Smooth muscle cell of the brain vasculature (primary cell): Measurements from ENCODE around the gene HBE1.
"Not testable (repeated sequence)": the region's sequence is repeated elsewhere in the genome, so short reads cannot be mapped to it uniquely, and the experiment has no call there.

Experiments used
- DNase-seq: peaks from one replicate; pipeline ENCODE4 v3.0.0-alpha.2; 2012; ENCODE audit warnings: low read depth, low spot score

HBE1 gene

DNA sequence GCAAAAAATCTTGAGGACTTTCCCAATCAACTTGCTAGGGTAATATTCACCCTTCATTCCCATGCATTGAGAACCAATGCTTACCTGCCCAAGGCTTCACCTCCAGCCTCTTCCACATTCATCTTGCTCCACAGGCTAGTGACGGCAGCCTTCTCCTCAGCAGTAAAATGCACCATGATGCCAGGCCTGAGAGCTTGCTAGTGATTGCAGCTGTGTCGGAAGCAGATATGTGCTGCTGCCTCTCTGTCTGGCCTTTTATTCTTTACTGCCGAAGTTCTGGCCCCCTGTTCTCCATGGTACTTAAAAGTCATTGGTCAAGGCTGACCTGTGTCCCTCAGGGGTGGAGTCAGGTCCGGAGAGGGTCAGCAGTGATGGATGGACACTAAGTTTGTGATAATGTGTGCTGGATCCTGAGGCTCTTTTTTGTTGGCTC lies at the start of gene HBE1:
Gene HBE1 (minus strand): TSS at position 231 of the 433 bp plus-strand sequence. CDS start 55 bp downstream, at position 176.
- no peak for DNase-seq

DNA sequence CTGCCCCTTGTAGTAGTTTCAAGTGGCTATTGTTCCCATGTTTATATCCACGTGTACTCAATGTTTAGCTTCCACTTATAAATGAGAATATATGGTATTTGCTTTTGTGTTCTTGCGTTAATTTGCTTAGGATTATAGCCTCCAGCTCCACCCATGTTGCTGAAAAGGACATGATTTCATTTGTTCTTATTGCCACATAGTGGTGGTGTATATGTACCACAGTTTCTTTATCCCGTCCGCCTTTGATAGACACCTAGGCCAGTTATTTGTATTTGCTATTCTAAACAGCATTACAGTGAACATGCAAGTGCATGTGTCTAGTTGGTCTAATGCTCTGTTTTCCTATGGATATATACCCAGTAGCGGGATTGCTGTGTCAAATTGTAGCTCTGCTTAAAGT lies 47.5 kb upstream of the HBE1 start:
- DNase-seq = no peak

DNA sequence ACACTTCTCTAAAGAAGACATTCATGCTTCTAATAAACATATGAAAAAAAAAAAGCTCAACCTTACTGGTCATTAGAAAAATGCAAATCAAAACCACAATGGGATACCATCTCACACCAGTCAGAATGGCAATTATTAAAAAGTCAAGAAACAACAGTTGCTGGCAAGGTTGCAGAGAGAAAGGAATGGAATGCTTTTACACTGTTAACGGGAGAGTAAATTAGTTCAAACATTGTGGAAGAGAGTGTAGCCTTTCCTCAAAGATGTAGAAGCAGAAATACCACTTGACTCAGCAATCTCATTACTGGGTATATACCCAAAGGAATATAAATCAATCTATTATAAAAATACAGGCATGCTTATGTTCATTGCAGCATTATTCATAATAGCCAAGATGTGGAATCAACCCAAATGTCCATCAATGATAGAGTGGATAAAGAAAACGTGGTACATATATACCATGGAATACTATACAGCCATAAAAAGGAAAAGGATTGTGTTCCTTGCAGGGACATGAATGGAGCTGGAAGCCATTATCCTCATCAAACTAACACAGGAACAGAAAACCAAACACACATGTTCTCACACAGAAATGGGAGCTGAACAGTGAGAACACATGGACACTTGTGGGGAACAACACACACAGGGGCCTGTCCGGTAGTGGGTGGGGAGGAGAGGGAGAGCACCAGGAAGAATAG lies 43.7 kb upstream of the HBE1 start:
- DNase-seq = not testable (repeated sequence)

DNA sequence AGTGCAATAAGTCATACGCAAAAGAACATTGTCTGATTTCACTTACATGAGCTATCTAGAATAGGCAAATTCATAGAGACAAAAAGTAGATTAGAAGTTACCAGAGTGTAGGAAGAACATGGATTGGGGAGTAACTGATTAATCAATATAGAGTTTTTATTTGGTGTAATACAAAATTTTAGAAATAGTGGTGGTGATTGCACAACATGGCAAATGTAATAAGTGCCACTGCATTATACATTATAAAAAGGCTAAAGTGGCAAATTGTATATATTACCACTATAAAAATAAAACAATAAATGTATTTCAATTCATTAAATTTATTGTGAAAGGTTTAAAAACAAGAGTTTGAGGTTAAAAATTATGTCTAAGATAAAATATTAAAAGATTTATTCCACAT lies 40.7 kb upstream of the HBE1 start:
- DNase-seq = no peak

DNA sequence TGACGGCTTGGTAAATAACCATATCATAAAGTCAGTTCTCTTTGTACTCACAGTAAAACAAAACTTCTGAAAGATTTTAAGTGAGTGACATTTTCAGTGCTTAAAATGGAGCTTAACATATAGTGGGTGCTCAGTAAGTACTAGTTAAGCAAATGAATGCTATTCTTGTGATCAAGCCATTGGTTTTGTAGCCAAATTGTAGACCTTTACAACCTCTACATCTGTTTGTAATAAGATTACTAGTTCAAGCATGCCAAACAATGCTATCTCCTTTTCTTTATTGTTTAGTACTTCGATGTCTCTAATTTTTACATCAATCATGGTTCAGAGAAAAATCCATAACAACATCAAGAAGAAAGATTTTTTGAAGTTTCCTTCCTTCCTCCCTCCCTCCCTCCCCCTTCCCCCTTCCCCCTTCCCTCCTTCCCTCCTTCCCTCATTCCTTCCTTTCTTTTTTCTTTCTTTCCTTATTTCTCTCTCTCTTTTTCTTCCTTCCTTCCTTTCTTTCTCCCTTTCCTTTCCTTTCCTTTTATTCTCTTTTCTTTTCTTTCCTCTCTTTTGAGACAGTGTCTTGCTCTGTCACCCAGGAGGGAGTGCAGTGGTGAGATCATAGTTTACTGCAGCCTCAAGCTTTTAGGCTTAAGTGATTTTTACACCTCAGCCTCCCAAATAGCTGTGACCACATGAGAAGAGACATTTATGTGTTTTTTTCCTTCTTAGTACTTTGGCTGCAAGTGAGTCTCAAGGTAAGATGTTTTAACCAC lies 37.7 kb upstream of the HBE1 start:
- DNase-seq = no peak

DNA sequence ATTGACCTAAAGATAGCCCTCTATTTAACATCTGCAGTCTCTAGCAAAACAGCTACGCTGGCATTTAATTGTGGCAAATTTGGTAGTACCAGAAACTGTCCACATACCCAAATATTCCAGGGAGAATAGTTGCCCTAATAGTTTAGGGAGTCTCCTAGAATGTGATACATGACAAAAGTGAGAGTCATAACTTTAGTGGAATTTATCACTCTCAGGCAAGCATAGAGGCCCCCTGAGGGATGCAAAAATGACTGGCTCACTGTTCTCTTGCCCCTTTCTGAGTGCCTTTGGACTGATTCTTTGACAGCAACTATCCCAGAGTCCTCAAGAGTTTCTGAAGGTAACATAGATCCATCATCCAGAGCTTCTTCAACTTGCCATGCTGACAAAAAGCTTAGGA lies 34.3 kb upstream of the HBE1 start:
- no peak for DNase-seq

DNA sequence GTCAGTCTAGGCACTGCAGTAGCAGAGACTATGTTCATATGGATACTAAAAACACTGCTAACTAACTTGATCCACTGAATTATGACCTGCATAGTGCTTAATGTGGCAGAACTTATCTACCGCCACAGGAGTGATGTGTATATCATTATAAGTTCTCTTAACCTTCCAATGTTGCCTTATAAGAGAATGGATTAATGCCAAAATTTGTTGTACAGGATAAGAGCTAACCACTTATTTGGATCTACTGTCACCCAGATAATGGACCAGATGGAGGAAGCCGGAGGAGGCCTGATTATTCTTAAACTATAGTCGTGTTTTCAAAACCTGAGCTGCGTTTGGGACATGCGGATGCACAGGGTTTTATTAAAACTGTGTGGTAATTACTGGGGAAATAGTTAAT lies 33.9 kb upstream of the HBE1 start:
- no peak for DNase-seq

DNA sequence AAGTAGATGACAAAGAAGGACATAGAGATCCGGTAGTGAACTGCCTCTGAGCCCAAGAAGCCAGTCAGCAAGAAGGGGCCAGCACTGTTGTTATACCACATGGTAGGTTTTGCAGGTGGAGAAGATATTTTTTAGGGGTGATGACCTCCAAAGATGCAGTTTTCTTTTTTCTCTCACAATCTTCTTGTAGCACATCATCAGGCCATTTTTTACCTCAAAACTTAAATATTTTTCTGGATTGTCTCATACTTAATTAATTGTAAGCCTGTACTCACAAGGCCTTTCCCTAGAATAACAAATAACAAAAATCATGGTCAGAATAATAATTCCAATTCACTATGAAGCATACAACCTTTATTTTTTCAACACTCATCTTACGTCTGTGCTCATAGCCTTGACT lies 32.1 kb upstream of the HBE1 start, which contains the start of gene OR51B4:
Gene OR51B4 (minus strand): TSS at position 101 of the 400 bp plus-strand sequence. CDS start 0 bp downstream, at position 101.
- no peak for DNase-seq

DNA sequence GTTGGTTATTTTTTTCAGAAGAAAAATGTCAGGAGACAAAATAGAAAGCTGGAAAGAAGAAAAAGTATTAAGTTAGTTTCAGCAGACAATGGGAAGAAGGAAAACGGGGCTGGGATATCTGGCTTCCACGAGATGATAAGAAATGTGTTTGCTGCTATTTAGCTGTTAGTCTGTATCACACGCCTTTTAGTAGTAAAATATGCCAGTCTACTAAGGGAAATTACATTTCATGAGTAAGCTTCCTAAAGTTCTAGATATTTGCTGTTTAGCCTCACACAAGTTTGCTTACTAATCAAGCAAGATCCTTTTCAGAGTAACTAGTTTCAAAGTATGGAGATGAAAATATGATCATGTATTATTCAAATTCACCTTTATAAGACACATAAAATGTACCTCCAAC lies 30.5 kb upstream of the HBE1 start:
- no peak for DNase-seq

DNA sequence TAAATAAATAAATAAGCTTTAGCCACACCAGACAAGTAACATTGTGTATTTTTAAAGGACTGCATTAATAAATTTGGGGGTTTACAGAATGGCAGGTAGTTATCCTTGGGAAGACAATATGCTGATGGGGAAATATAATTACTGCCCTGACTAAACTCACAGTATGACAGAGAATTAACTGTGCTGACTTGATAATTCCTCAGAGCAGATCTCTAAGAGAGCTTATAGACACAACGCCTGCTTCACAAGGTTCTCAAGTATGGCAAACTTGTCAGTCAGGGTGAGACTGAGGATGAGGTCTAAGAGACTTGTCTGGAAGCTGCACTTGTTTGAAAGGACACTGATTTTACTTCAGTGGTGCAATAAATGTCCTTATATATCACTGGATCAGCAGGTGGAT lies 28.7 kb upstream of the HBE1 start:
- DNase-seq = no peak

DNA sequence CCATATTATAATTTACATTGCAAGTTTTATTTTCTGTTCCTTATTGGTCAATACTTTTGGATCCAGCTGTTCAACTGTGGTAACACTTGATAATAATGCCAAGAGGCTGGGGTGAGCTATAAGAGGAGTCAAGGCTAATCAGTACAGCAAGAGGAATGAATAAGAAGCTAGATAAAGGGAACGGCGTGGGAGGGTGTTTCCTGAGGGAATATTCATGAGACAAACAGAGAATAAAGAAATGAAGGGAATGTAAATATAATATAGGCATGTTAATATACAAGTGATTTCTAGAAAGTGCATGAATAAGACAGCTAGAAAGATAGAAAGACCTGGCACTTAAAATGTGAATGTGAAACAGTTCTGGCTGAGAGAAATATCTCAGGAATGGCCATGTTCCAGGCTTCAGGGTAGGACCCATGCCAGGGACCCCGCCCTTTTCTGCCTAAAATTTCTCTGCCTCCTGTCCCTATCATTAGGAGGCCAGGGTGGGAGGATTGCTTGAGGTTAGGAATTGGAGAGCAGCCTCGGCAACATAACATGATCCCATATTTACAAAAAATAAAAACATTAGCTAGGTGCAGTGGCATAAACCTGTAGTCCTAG lies 28.1 kb upstream of the HBE1 start:
- no peak for DNase-seq

DNA sequence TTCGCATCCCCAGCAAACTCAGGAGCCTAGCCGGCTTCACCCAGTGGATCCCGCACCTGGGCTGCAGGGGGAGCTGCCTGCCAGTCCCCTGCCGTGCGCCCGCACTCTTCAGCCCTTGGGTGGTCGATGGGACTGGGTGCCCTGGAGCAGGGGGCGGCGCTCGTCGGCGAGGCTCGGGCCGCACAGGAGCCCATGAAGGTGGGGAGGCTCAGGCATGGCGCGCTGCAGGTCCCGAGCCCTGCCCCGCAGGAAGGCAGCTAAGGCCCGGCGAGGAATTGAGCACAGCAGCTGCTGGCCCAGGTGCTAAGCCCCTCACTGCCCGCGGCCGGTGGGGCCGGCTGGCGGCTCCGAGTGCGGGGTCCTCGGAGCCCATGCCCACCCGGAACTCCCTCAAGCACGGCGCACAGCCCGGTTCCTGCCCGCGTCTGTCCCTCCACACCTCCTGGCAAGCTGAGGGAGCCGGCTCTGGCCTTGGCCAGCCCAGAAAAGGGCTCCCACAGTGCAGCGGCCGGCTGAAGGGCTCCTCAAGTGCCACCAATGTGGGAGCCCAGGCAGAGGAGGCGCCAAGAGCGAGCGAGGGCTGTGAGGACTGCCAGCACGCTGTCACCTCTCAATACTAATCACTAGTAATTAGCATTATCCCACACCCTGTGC lies 24.7 kb upstream of the HBE1 start:
- not testable (repeated sequence) for DNase-seq

DNA sequence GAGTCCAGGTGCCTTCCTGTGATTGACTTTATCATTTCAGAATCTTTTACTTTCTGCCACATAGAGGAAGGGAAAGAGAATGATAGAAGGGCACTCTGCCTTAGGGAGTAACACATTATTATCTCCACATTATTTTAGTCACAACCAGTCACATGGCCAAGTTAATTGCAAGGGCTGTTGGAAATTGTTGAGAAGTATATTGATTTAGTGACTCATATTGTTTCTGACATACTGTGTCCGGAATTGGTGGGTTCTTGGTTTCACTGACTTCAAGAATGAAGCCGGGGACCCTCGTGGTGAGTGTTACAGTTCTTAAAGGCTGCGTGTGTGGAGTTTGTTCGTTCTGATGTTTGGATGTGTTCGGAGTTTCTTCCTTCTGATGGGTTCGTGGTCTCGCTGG lies 23.3 kb upstream of the HBE1 start:
- DNase-seq = no peak

DNA sequence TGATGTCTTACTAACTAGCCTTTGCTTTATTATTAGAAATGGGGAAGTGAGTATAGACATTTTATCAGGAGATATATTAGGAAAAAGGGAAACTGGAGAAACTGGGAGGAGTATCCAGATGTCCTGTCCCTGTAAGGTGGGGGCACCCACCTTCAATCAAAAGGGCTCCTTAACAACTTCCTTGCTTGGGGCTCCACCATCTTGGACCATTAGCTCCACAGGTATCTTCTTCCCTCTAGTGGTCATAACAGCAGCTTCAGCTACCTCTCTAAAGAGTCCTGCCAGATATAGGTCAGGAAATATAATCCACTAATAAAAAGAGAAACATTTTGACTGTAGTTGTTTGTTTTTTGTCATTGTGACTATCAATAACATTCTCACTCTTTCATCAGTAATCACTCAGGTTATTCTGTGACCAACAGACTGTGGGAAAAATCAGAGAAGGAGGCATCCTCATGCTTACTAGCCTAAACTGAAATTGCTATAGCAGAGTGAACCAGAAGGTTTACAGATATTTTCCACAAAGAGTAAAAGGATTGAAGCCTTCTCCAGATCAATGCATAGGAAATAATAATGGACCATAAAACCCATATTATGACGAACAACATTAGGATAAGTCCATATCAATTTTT lies 21.6 kb upstream of the HBE1 start:
- DNase-seq = no peak

DNA sequence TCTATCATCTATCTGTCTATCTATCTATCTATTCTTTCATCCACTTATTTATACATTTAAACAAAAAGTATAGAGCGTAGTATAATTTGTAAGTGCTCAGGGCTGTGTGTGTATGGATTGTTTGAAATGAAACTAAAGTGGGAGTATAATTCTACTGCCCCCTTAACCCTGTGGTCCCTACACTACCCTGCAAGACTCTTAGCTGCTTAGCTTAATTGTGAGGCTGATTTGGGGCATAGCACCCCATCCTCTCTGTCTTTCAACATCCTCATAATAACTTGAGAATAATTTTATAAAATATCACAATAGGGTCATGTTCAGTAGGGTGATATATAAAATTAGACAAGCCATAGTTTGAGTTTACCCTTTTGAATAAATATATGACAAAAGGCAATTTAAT lies 20.4 kb upstream of the HBE1 start:
- no peak for DNase-seq

DNA sequence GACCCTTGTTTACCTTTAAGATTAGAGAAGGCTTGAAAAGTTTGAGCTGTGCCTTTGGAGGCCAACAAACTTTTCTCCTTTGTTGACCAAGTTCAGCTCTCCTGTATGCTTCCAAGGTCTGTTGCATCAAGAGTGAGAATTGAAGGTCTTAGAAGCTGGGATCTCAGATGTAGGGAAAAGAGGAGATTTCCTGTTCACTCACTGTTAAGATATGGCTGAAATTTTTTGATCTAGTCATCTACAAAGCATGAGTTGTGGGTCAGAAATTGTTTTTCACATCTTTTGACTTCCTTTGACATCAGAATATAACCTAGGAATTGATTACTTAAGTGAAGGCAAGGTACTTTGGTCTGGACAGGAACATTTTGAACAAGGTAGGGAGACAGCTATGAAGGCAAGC lies 20.0 kb upstream of the HBE1 start:
- DNase-seq = no peak

DNA sequence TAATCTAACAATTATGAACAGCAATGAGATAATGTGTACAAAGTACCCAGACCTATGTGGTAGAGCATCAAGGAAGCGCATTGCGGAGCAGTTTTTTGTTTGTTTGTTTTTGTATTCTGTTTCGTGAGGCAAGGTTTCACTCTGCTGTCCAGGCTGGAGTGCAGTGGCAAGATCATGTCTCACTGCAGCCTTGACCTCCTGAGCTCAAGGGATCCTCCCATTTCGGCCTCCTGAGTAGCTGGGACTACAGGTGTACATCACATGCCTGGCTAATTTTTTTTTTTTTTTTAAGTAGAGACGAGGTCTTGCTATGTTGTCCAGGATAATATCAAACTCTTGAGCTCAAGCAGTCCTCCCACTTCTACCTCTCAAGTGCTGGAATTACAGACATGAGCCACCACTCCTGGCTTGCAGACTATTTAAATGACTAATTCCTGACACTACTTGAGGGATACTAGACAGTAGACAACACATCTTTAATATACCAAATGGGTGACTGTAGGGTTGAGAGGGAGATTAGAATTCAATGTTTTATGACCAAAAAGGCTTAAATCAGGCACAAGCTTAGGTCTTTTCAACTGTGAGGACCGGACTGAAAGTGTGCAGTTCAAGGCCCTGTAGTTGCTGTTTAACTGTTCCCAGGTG lies 19.3 kb upstream of the HBE1 start:
- no peak for DNase-seq

DNA sequence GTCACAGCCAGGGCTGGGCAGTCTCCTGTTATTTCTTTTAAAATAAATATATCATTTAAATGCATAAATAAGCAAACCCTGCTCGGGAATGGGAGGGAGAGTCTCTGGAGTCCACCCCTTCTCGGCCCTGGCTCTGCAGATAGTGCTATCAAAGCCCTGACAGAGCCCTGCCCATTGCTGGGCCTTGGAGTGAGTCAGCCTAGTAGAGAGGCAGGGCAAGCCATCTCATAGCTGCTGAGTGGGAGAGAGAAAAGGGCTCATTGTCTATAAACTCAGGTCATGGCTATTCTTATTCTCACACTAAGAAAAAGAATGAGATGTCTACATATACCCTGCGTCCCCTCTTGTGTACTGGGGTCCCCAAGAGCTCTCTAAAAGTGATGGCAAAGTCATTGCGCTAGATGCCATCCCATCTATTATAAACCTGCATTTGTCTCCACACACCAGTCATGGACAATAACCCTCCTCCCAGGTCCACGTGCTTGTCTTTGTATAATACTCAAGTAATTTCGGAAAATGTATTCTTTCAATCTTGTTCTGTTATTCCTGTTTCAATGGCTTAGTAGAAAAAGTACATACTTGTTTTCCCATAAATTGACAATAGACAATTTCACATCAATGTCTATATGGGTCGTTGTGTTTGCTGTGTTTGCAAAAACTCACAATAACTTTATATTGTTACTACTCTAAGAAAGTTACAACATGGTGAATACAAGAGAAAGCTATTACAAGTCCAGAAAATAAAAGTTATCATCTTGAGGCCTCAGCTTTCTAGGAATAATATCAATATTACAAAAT lies 18.6 kb upstream of the HBE1 start:
- no peak for DNase-seq

DNA sequence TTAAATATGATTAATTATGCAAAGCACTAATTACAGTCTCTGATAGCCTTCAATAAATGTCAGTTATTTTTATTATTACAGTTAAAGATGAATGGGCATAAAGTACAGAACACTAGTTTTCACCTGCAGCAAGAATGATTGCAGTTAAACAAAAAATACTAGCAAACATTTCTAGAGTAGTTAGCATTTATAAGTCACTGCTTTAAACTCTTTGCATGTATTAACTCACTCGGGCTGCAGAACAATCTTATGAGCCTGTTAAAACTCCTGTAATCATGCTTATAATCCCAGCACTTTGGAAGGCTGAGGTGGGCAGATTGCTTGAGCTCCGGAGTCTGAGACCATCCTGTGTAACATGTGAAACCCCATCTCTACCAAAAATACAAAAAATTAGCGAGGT lies 17.2 kb upstream of the HBE1 start:
- no peak for DNase-seq

DNA sequence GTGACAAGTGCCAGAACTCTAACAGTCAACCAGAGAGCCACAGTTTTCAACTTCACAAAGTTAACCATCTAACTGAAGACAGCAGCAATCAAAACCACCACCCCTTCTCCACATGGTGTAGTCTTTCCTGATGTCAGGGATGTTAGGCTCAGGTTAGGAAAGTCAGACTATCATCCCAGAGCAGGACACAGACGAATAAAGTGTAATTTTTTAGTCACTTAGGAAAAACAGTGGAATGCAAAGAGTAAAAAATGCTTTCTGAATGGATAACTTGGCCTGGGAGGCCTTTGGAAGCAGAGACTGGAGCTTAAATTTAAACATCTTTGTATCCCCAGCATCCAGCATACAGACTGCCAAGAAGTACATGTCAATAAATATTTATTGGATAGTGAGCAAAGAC lies 16.6 kb upstream of the HBE1 start:
- DNase-seq = no peak
